H9 (cell line): Measurements from ENCODE around the gene MYH15. TPM values are rescaled to one million over a fixed set of nuclear protein-coding genes. Genes with fewer than 3 reads are reported as not detected.

Experiments
- DNase-seq: peaks from one replicate; pipeline ENCODE4 v3.0.0-alpha.2; 2017
- H2AFZ ChIP-seq: one replicate; pipeline ENCODE4 v1.6.1; 2013; ENCODE audit warnings: mild to moderate bottlenecking, low read length, control low read depth, moderate library complexity
- H2AK5ac ChIP-seq: 2 replicates; pipeline ENCODE4 v1.6.1; 2013; ENCODE audit warnings: low read length, control low read depth, mixed read lengths; ENCODE audit not compliant: insufficient read length
- H2BK120ac ChIP-seq: one replicate; pipeline ENCODE4 v1.6.1; 2013; ENCODE audit warnings: low read depth, mild to moderate bottlenecking, low read length, control low read depth, inconsistent platforms; ENCODE audit not compliant: poor library complexity, severe bottlenecking
- H2BK12ac ChIP-seq: 2 replicates; pipeline ENCODE4 v1.6.1; 2013; ENCODE audit warnings: low read length, control low read depth, mixed read lengths, low read depth; ENCODE audit not compliant: insufficient read length
- H2BK15ac ChIP-seq: 2 replicates; pipeline ENCODE4 v1.6.1; 2013; ENCODE audit warnings: low read depth, low read length, control low read depth
- H2BK20ac ChIP-seq: one replicate; pipeline ENCODE4 v1.6.1; 2013; ENCODE audit warnings: low read depth, mild to moderate bottlenecking, low read length, control low read depth, inconsistent platforms; ENCODE audit not compliant: poor library complexity, severe bottlenecking
- H2BK5ac ChIP-seq: 2 replicates; pipeline ENCODE4 v1.6.1; 2013; ENCODE audit warnings: low read length, control low read depth, mixed read lengths; ENCODE audit not compliant: insufficient read length
- H3K14ac ChIP-seq: 2 replicates; pipeline ENCODE4 v1.6.1; 2013; ENCODE audit warnings: low read length, control low read depth; ENCODE audit not compliant: insufficient read depth
- H3K18ac ChIP-seq: 2 replicates; pipeline ENCODE4 v1.6.1; 2013; ENCODE audit warnings: low read depth, mild to moderate bottlenecking, mixed read lengths, low read length, control low read depth; ENCODE audit not compliant: insufficient read length
- H3K23ac ChIP-seq: 2 replicates; pipeline ENCODE4 v1.6.1; 2013; ENCODE audit warnings: low read length, control low read depth, mixed read lengths, low read depth; ENCODE audit not compliant: insufficient read length
- H3K23me2 ChIP-seq: 2 replicates; pipeline ENCODE4 v1.6.1; 2013; ENCODE audit warnings: low read depth, mild to moderate bottlenecking, mixed read lengths, low read length, control low read depth; ENCODE audit not compliant: insufficient read length, poor library complexity, severe bottlenecking
- H3K27ac ChIP-seq: 2 replicates; pipeline ENCODE4 v1.5.1; 2013; ENCODE audit warnings: low read length, control low read depth, mixed read lengths, low read depth; ENCODE audit not compliant: insufficient read length
- H3K27me3 ChIP-seq: 2 replicates; pipeline ENCODE4 v1.6.1; 2013; ENCODE audit warnings: low read length, control low read depth, inconsistent platforms; ENCODE audit not compliant: insufficient read depth
- H3K4ac ChIP-seq: 2 replicates; pipeline ENCODE4 v1.6.1; 2013; ENCODE audit warnings: low read depth, mild to moderate bottlenecking, control low read depth, inconsistent platforms, low read length, moderate library complexity
- H3K4me1 ChIP-seq: 2 replicates; pipeline ENCODE4 v1.6.1; 2013; ENCODE audit warnings: low read length, control low read depth, inconsistent platforms; ENCODE audit not compliant: insufficient read depth
- H3K4me2 ChIP-seq: 2 replicates; pipeline ENCODE4 v1.6.1; 2013; ENCODE audit warnings: low read length, control low read depth, mixed read lengths; ENCODE audit not compliant: insufficient read length, insufficient read depth
- H3K56ac ChIP-seq: 2 replicates; pipeline ENCODE4 v1.6.1; 2013; ENCODE audit warnings: low read depth, mild to moderate bottlenecking, mixed read lengths, low read length, control low read depth; ENCODE audit not compliant: insufficient read length
- H3K79me1 ChIP-seq: 2 replicates; pipeline ENCODE4 v1.6.1; 2013; ENCODE audit warnings: low read depth, mild to moderate bottlenecking, moderate library complexity, low read length, control low read depth, inconsistent platforms; ENCODE audit not compliant: insufficient read depth, poor library complexity, severe bottlenecking
- H3K79me2 ChIP-seq: 2 replicates; pipeline ENCODE4 v1.6.1; 2013; ENCODE audit warnings: low read length, control low read depth, inconsistent platforms; ENCODE audit not compliant: insufficient read depth
- H3K9ac ChIP-seq: 2 replicates; pipeline ENCODE4 v1.6.1; 2013; ENCODE audit warnings: low read length, control low read depth, mixed read lengths; ENCODE audit not compliant: insufficient read length; ENCODE audit errors: extremely low read depth
- H3K9me3 ChIP-seq: one replicate; pipeline ENCODE4 v1.6.1; 2013; ENCODE audit warnings: low read depth, low read length, inconsistent platforms; ENCODE audit not compliant: control insufficient read depth
- H3T11ph ChIP-seq: one replicate; pipeline ENCODE4 v1.6.1; 2013; ENCODE audit warnings: mild to moderate bottlenecking, low read length, control low read depth, inconsistent platforms
- H4K20me1 ChIP-seq: one replicate; pipeline ENCODE4 v1.6.1; 2013; ENCODE audit not compliant: control insufficient read depth, insufficient read length, insufficient read depth
- H4K5ac ChIP-seq: 2 replicates; pipeline ENCODE4 v1.6.1; 2013; ENCODE audit warnings: low read depth, mild to moderate bottlenecking, mixed read lengths, low read length, control low read depth; ENCODE audit not compliant: insufficient read length
- H4K8ac ChIP-seq: replicated peaks from 2 replicates; pipeline ENCODE4 v1.6.1; 2013; ENCODE audit warnings: low read length, control low read depth, mixed read lengths, low read depth; ENCODE audit not compliant: insufficient read length
- H4K91ac ChIP-seq: 2 replicates; pipeline ENCODE4 v1.6.1; 2013; ENCODE audit warnings: low read depth, mild to moderate bottlenecking, moderate library complexity, mixed read lengths, low read length, control low read depth; ENCODE audit not compliant: insufficient read length
- H3K27ac Mint-ChIP-seq, 3 experiments: 2 replicates in 2 of 3; 3 replicates in 1 of 3; pipeline ENCODE4 v1.8.0; 2020 to 2021; ENCODE audit warnings: mixed read lengths in 3 of 3, mild to moderate bottlenecking in 1 of 3, moderate library complexity in 1 of 3
- H3K27me3 Mint-ChIP-seq: 2 replicates; pipeline ENCODE4 v1.8.0; 2021; ENCODE audit warnings: low read depth, mild to moderate bottlenecking, moderate library complexity, mixed read lengths
- H3K36me3 Mint-ChIP-seq, 3 experiments: 2 replicates in 2 of 3; 3 replicates in 1 of 3; pipeline ENCODE4 v1.8.0; 2020 to 2021; ENCODE audit warnings: low read depth in 3 of 3, mixed read lengths in 3 of 3; ENCODE audit not compliant: insufficient read depth in 1 of 3
- H3K4me1 Mint-ChIP-seq, 2 experiments: 2 replicates each; pipeline ENCODE4 v1.8.0; 2020; ENCODE audit warnings: mixed read lengths in 2 of 2
- H3K4me3 Mint-ChIP-seq, 2 experiments: 2 replicates in 1 of 2; 3 replicates in 1 of 2; pipeline ENCODE4 v1.8.0; 2020 to 2021; ENCODE audit warnings: mild to moderate bottlenecking in 2 of 2, mixed read lengths in 2 of 2, moderate library complexity in 1 of 2
- H3K9me3 Mint-ChIP-seq, 2 experiments: 2 replicates in 1 of 2; 3 replicates in 1 of 2; pipeline ENCODE4 v1.8.0; 2020; ENCODE audit warnings: mild to moderate bottlenecking in 2 of 2, mixed read lengths in 2 of 2, moderate library complexity in 1 of 2
- WGBS: extraction: QIAGEN DNeasy Blood & Tissue Kit; methylation state at CpG from one replicate; pipeline ENCODE4 v1.1.7; 2013; ENCODE audit warnings: missing lambda C conversion rate, low lambda C conversion rate, mixed read lengths; ENCODE audit not compliant: insufficient read length; ENCODE audit errors: extremely low coverage; 5-methylcytosine and 5-hydroxymethylcytosine counted together
- total RNA-seq: library from RNA; stranded (reverse); gene quantifications from 2 replicates; pipeline ENCODE4 v1.2.1, GENCODE V29; 2021
- TF ChIP-seq, protein P1 (sequence below): fragments of 200-600 bp; sonication (generic); conservative IDR thresholded peaks from 3 replicates; pipeline ENCODE4 v1.8.0; 2021; ENCODE audit warnings: antibody characterized with exemption, mild to moderate bottlenecking

The MYH15 gene
- total RNA-seq, 1 experiment from 2014 or later, result 0.13 TPM

DNA sequence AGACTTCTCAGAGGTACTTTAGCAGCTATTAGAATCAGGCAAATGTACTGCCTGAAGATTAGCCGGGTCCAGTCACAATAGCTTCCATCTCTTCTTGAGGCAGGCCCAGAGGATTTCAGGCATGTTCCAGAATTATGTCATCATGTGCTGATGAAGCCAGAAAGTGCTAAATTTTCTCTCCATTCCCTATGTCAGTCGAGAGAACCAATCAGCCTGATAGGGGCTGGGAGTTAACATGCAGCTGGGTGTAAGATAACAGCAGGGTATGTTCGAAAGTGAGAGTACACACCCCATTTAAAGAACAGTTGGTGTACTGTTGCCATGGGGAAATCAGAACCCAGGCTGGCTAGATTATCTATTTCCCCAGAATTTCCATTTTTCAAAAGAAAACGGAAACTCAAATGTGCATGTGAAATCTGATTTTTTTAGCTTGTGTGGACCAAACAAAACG lies 48.7 kb downstream of the MYH15 start:
- Mint-ChIP-seq H3K27me3 (no peaks in the 10 kb centered on the region), H3K27ac (no peak overlapping the region)

More for the DNA sequence above, 48.7 kb downstream of the MYH15 start:
- H3K27ac ChIP-seq, result no peak overlapping the region
- H3K9me3 Mint-ChIP-seq, result no peaks in the 10 kb centered on the region
- no peak overlapping the region for H3K4me3 Mint-ChIP-seq
- no peaks in the 10 kb centered on the region for H3K23me2 ChIP-seq
- no peak overlapping the region for H2BK12ac ChIP-seq
- H2BK120ac ChIP-seq, result no peak overlapping the region
- H3K23ac ChIP-seq, result no peak overlapping the region
- H2AFZ ChIP-seq, result no peak overlapping the region
- no peak overlapping the region for H3K14ac ChIP-seq
- H3K36me3 Mint-ChIP-seq, result no peaks in the 10 kb centered on the region
- no peak for DNase-seq
- no peak overlapping the region for H3K9ac ChIP-seq
- no CpG with 5 or more reads among the region's 5 CpGs for WGBS
- H3K79me2 ChIP-seq, result no peaks in the 10 kb centered on the region
- H3K18ac ChIP-seq, result no peak overlapping the region
- H2BK15ac ChIP-seq, result no peak overlapping the region
- no peak overlapping the region for H3K4ac ChIP-seq
- no peak overlapping the region for H3K56ac ChIP-seq
- no peak overlapping the region for H2BK5ac ChIP-seq
- TF ChIP-seq, protein P1, sequence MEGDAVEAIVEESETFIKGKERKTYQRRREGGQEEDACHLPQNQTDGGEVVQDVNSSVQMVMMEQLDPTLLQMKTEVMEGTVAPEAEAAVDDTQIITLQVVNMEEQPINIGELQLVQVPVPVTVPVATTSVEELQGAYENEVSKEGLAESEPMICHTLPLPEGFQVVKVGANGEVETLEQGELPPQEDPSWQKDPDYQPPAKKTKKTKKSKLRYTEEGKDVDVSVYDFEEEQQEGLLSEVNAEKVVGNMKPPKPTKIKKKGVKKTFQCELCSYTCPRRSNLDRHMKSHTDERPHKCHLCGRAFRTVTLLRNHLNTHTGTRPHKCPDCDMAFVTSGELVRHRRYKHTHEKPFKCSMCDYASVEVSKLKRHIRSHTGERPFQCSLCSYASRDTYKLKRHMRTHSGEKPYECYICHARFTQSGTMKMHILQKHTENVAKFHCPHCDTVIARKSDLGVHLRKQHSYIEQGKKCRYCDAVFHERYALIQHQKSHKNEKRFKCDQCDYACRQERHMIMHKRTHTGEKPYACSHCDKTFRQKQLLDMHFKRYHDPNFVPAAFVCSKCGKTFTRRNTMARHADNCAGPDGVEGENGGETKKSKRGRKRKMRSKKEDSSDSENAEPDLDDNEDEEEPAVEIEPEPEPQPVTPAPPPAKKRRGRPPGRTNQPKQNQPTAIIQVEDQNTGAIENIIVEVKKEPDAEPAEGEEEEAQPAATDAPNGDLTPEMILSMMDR, result no peak
- H4K5ac ChIP-seq, result no peak overlapping the region
- no peaks in the 10 kb centered on the region for H4K20me1 ChIP-seq
- no peak overlapping the region for H3K4me2 ChIP-seq
- no peak overlapping the region for H2AK5ac ChIP-seq
- no peaks in the 10 kb centered on the region for H3K4me1 ChIP-seq
- H4K91ac ChIP-seq, result no peak overlapping the region
- no peak overlapping the region for H4K8ac ChIP-seq
- no peaks in the 10 kb centered on the region for H3K79me1 ChIP-seq
- H3T11ph ChIP-seq, result no peak overlapping the region
- H3K4me1 Mint-ChIP-seq, result no peaks in the 10 kb centered on the region; a peak in 1 of 4 replicates
- no peaks in the 10 kb centered on the region for H3K9me3 ChIP-seq
- no peak overlapping the region for H2BK20ac ChIP-seq
- H3K27me3 ChIP-seq, result no peaks in the 10 kb centered on the region
